CD4-positive, alpha-beta T cell treated with Interleukin-15 for 4 hours (primary cell): ENCODE measurements around the gene MECR.
"Not testable (repeated sequence)": the region's sequence is repeated elsewhere in the genome, so short reads cannot be mapped to it uniquely, and the experiment has no call there.

ENCODE experiments used
- DNase-seq: peaks from one replicate; pipeline ENCODE4 v3.0.0-alpha.2; 2020; ENCODE audit warnings: low spot score

Gene MECR

DNA sequence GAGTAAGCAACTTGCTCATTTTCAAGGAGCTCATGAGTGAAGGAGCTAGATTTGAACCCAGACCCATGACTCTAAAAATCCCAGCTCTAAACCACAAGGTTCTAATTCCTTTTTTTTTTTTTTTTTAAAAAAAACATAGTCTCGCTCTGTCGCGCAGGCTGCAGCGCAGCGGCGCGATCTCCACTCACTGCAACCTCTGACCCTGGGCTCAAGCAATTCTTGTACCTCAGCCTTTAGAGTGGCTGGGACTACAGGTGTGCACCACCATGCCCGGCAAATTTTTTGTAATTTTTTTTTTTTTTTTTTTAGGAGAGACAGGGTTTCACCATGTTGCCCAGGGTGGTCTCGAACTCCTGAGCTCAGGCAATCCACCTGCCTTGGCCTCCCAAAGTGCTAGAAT, 62.8 kb downstream of the MECR start:
- no peak for DNase-seq

- no peak for DNase-seq
Measured at GRCh38 chr1:29166291-29166878, 64.3 kb downstream of the MECR start.

GRCh38 chr1:29164588-29164987, 66.1 kb downstream of the MECR start:
- DNase-seq = no peak

- DNase-seq = no peak
Measured at GRCh38 chr1:29162476-29163138, 68.1 kb downstream of the MECR start.

- no peak for DNase-seq
Measured at GRCh38 chr1:29162025-29162424, 68.7 kb downstream of the MECR start.

- no peak for DNase-seq
Measured at GRCh38 chr1:29159773-29160172, 71.0 kb downstream of the MECR start.

GRCh38 chr1:29157269-29157601, 73.5 kb downstream of the MECR start:
- no peak for DNase-seq

DNA sequence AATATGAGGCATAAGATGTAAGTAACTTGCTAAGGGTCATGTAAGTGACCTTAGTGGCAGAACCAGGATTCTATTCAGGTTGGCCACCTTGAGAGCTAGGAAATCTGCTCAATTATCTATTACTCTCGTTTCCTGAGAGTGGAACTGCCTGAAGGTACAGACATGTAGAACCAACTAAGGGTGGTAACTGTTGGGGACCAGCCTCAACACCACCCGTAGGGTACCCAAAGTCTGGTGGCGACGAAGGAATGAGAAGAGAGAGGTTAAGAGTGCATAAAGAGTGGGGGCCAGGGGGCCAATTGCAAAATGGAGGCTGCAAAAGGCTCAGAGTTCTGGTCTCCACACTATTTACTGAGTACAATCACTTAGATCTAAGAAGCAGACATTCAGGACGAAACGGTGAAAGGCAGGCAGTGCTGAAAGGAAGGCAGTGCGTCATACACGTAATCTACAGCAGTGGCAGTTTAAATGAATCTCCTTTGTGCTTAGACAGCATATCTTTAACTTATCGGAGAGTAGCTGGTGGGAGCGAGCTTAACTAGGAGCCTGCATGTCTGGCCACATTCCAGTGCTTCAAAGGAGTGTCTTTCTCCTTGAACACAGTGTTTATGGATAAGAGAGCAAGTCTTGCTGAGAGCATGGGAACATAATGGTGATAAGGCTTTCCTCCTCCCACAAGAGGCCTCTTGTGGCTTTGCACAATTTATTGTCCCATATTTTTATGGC, 74.0 kb downstream of the MECR start:
- DNase-seq = no peak

- no peak for DNase-seq
Measured at GRCh38 chr1:29152046-29152805, 78.5 kb downstream of the MECR start.

- not testable (repeated sequence) for DNase-seq
Measured at GRCh38 chr1:29150346-29150745, 80.4 kb downstream of the MECR start.

- no peak for DNase-seq
Measured at GRCh38 chr1:29148656-29149491, 81.9 kb downstream of the MECR start.

DNA sequence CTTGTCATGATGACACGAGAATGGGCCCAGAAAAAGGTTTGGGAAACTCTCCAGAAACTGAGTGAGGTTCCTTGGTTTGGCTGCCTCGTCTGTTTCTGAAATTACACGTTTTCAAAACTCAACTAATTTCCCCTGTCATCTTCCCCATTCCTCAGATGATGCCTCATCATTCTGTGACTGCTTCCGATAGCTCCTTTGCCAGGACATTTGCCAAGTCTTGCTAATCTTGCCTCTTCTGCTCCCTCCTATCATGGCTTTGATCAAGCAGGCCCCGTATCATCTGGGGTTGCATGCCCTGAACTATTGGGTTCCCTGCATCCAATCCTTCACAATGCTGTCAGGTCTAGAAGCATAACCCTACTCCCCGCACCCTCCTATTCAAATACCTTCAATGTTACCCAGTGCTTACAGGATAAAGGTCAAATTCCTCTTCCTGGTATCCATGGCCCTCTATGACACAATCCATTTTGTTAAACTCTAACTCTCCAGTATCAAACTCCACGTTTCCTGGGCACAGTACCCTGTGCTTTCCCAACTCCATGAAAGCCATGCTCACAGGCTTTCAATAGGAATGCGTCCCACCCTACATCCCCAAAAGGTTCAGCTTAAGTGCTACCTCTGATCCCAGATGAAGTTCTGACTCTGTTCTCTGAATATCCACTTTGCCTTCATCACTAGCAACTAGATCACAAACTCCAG, 84.8 kb downstream of the MECR start:
- DNase-seq = no peak

DNA sequence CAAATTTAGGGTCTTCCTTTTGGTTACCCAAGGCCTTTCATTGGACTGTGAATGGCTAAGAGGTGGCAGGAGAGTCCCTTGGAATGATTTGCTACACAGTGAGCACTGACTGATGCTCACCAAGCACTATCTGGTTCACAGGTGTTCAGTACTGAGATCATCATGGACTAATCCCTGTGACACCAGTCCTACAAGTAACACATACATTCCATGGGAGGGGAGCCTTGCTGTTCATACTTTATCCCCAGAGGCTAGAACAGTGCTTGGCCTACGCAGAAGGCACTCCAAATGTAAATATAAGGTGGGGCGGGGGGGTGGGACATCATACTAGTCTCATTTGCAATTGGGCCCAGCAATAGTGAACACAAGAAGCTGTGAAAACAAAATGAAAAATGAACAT, 86.6 kb downstream of the MECR start:
- no peak for DNase-seq

- DNase-seq = no peak
Measured at GRCh38 chr1:29142714-29143113, 88.0 kb downstream of the MECR start.
